ENCODE measurements around the gene RNU7-1. TPM values are rescaled to one million over a fixed set of nuclear protein-coding genes. Genes with fewer than 3 reads are reported as not detected.
A peak's percentile ranks its signal among the peaks of the same experiment; 100 is the strongest.

RNU7-1 gene
- total and polyA plus RNA-seq, 10 of the 15 experiments (the other 5 are each of a cell fraction or from before 2014, with no cell fraction given): not detected

GRCh38 chr12:6965026-6965661 lies 21.5 kb downstream of the RNU7-1 start (continued):
- no peak for TF ChIP-seq ZNF274 (IDR thresholded peaks at IDR 0.05; ENCODE audit: insufficient read depth, insufficient read length)
- TF ChIP-seq MAX (IDR thresholded peaks at IDR 0.05; ENCODE audit: low read depth, low read length): peak; percentile 80; the same call in 1 of the 2 replicates
- TF ChIP-seq MEF2A (IDR thresholded peaks at IDR 0.05; ENCODE audit: insufficient read depth, low read depth, low read length): 0 out of 2 replicates have a peak, but pooled peaks have one; percentile 49
- peak; percentile 94 for TF ChIP-seq SMC3 (IDR thresholded peaks at IDR 0.05; ENCODE audit: borderline replicate concordance, low read length)
- TF ChIP-seq SMAD5 (IDR thresholded peaks at IDR 0.05; ENCODE audit: low read depth): 0 out of 2 replicates have a peak, but pooled peaks have one; percentile 40
- TF ChIP-seq NBN (IDR thresholded peaks at IDR 0.05): peak; percentile 58; the same call in 1 of the 2 replicates
- peak; percentile 32 for TF ChIP-seq USF1 (IDR thresholded peaks at IDR 0.05; ENCODE audit: borderline replicate concordance, extremely low read length, insufficient read depth, low read depth, low read length)
- peak; percentile 79 for TF ChIP-seq YY1 (IDR thresholded peaks at IDR 0.05; ENCODE audit: low read depth, low read length)
- TF ChIP-seq FOXM1 (IDR thresholded peaks at IDR 0.05; ENCODE audit: low read depth, low read length): no peak
- TF ChIP-seq POLR2A (IDR thresholded peaks at IDR 0.05; ENCODE audit: low read depth, low read length): peak; percentile 44; the same call in 1 of the 2 replicates
- peak; percentile 87; the same call in 1 of the 2 replicates for TF ChIP-seq SMARCA5 (IDR thresholded peaks at IDR 0.05)
- TF ChIP-seq WRNIP1 (IDR thresholded peaks at IDR 0.05; ENCODE audit: borderline replicate concordance, low read depth, low read length): no peak
- peak; percentile 23 for TF ChIP-seq SKIL (IDR thresholded peaks at IDR 0.05; ENCODE audit: low read depth, poor library complexity, severe bottlenecking)
- peak; percentile 0 for TF ChIP-seq KLF5 (IDR thresholded peaks at IDR 0.05; ENCODE audit: partially characterized antibody)
- no peak for TF ChIP-seq CBFB (IDR thresholded peaks at IDR 0.05; ENCODE audit: low read depth)
- peak; percentile 13; the same call in 1 of the 3 replicates for TF ChIP-seq POU2F2 (IDR thresholded peaks at IDR 0.05; ENCODE audit: borderline replicate concordance, low read depth, low read length)
- 0 out of 4 replicates have a peak, but pooled peaks of 1 of the 2 experiments have one; percentile 37 for TF ChIP-seq IKZF2 (IDR thresholded peaks at IDR 0.05)
- TF ChIP-seq ZBTB40 (IDR thresholded peaks at IDR 0.05; ENCODE audit: borderline replicate concordance): no peak
- TF ChIP-seq EZH2 (IDR thresholded peaks at IDR 0.05; ENCODE audit: borderline replicate concordance, control insufficient read depth, low read depth, low read length): no peak

Measured in GM12878 (cell line).